Epithelial cell of esophagus (primary cell): ENCODE data around the gene DDX25.

ENCODE experiments used
- DNase-seq: peaks from one replicate; pipeline ENCODE4 v3.0.0; 2010; ENCODE audit warnings: low read depth
- H3K4me3 ChIP-seq: 2 replicates; pipeline ENCODE4 v1.5.1; 2011; ENCODE audit warnings: mild to moderate bottlenecking, low read length, control low read depth
- TF ChIP-seq, protein P1 (sequence below): IDR thresholded peaks from 2 replicates; pipeline ENCODE4 v1.5.1; 2011; ENCODE audit warnings: low read depth, mild to moderate bottlenecking, low read length, control low read depth, inconsistent platforms; ENCODE audit not compliant: insufficient read depth; ENCODE audit errors: missing control alignments

DDX25 gene

DNA sequence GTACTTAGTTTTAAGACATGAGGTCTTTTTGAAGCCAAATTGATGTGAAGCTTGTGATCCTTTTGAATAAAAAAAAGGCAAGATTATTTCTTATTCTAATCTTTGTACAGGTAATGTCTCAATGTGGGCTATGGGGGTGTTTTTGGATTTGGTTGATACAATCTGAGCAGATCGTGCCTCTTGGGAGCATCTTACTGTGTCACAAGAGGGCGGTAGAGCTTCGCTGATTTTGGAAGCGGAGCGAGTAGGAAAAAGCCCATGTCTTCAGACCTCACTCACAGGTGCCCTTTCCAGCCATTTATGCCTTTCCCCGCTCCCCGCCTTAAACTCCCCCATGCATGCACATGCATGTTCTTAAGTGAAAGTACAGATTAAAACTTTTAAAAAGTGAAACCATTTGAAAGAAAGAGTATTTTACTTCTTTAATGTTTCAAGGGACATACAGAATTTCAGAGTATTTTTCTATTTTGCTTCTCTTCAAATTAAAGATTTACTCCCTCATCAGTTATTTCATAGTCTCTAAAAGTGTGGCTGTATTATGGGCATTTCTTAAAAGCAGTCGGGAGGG, 18.8 kb downstream of the DDX25 start:
- DNase-seq, result peak; percentile 80
- no peak overlapping the region for H3K4me3 ChIP-seq
- TF ChIP-seq, protein P1, sequence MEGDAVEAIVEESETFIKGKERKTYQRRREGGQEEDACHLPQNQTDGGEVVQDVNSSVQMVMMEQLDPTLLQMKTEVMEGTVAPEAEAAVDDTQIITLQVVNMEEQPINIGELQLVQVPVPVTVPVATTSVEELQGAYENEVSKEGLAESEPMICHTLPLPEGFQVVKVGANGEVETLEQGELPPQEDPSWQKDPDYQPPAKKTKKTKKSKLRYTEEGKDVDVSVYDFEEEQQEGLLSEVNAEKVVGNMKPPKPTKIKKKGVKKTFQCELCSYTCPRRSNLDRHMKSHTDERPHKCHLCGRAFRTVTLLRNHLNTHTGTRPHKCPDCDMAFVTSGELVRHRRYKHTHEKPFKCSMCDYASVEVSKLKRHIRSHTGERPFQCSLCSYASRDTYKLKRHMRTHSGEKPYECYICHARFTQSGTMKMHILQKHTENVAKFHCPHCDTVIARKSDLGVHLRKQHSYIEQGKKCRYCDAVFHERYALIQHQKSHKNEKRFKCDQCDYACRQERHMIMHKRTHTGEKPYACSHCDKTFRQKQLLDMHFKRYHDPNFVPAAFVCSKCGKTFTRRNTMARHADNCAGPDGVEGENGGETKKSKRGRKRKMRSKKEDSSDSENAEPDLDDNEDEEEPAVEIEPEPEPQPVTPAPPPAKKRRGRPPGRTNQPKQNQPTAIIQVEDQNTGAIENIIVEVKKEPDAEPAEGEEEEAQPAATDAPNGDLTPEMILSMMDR, result peak; percentile 95

DNA sequence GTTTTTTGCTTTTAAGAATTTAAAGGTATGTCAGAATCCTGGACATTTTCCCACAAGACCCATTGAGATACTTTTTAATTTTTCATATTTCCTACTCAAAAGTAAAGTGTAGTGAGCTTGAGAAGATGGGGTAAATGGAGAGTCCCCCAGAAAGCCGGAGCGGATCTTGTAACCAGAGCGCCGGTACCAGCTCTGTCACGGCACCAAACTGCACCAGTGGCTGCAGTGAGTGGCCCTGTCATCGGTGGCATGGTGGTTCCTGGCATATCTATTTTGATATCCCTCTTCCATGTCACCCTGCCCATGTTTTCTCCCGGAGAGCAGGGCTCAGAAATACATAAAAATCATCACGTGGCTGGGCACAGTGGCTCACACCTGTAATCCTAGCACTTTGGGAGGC, 19.3 kb downstream of the DDX25 start:
- no peak overlapping the region for H3K4me3 ChIP-seq
- TF ChIP-seq, protein P1, result no peak
- no peak for DNase-seq

DNA sequence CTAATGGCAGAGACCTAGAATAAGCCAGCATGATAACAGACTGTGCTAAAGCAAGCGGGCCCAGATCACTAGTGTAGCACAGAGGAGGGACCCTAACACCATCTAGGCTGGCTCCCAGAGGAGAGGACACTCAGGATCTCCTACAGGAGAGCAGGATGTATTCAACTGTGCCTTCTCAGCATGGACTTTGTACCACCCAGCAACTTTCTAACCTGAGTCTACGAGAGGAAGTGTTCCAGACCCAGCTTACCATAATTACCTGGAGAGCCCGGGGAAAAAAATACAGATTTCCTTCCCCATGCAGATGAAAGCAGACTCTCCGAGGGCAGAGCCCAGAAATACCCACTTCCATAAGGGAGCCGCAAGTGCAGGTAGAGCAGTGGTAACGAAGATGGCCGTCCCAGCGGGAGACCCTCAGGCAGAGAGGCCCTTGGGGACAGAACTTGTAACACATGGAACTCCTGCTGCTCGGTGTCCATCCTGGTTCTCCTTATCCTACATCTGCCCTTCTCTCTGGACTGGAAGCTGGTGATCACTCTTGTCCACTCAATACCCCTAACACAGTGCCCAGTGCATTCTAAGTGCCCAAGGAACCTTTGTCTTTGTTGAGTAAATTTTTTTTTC, 20.2 kb downstream of the DDX25 start:
- no peak for DNase-seq
- H3K4me3 ChIP-seq, result no peak overlapping the region
- TF ChIP-seq, protein P1, result no peak

DNA sequence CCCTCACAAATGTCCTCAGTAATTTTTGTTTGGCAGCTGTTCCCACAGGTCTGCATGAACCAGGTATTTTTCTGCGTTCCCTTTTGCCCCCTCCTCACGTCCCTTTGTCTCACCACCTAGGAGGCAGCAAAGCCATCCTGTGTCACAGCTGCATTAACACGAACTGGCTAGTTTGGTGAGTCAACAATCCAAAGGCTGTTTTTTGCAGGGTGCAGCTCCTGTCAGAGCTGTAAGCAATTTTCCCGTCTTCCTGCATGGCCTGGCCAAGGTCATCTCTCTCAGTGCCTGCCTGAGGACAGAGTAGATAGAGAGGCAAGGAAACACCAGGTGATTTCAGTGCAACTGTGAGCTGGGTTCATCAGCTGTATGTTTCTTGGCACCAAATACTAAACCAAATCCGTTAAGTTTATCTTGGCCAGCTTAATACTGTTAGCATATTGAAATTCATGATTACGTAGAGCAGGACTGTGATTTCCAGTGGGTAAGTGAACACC, 21.0 kb downstream of the DDX25 start:
- H3K4me3 ChIP-seq, result no peak overlapping the region
- no peak for DNase-seq
- TF ChIP-seq, protein P1, result no peak

DNA sequence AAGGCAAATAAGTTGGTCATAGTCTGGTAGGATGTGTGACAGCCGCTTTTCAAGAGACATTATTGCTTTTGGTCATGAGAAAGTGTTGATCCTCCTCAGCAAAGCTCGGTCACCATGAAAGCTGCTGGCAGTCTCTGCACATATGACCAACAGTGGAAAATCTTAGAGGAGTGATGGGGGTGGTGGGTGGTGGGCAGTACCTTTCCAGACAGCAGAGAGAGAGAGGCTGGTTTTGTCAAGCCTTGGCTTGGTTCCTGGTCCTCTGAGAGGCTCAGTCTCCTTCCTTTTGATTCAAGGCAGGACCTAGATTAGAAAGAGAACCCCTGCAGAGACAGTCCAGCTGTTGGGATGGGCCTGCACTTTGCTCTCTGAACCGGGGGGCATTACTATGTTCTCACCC, 21.5 kb downstream of the DDX25 start:
- TF ChIP-seq, protein P1, result no peak

DNA sequence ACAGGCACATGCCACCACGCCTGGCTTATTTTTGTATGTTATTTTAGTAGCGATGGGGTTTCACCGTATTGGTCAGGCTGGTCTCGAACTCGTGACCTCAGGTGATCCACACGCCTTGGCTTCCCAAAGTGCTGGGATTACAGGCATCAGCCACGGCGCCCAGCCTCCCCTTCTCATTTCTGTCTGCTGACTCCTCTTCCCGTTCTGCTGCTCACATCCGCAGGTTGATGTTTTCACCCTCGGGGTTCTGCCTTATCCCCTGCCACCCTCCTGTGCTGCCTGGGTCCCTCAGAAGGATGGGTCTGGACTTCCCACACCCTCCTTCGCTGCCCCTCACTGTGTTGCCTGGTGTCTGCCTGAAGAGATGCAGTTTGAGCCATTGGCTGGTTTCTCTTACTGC, 22.4 kb downstream of the DDX25 start:
- DNase-seq, result no peak
- TF ChIP-seq, protein P1, result no peak

More for the DNA sequence above, 21.5 kb downstream of the DDX25 start:
- no peak for DNase-seq
- H3K4me3 ChIP-seq, result no peak overlapping the region

DNA sequence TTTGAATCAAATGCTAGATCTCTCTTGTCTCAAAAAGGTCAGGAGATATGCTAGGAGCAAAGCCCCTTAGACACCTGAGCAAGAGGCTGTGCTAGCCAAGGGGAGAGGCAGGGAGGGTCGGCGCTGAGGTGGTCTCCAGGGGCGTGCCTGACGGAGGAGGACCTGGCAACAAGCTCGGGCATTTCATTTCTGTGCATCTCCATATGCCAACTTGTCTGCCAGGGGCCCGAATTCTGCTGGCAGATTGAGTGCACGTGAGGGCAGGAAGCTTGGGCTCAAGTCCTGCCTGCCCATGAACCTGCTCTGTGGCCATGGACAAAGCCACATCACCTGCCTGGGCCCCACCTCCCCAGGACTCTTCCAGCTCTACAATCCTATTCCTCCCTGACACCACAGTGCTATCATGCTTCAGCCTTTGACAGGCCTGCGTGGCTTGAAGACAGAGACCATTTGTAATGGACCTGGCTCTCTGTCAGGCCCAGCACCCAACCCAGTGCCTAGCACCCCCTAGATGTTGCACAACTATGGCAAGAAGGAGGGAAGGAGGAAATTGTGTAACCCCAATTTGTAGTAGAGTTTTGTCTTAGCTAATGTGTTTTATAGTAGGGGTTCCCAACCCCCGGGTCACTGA, 25.3 kb downstream of the DDX25 start:
- no peak overlapping the region for H3K4me3 ChIP-seq
- TF ChIP-seq, protein P1, result no peak
- no peak for DNase-seq

More for the DNA sequence above, 22.4 kb downstream of the DDX25 start:
- H3K4me3 ChIP-seq, result no peak overlapping the region
